ENCODE results near the gene RC3H1. TPM values are rescaled to one million over a fixed set of nuclear protein-coding genes. Genes with fewer than 3 reads are reported as not detected.

The RC3H1 gene
- total and polyA plus RNA-seq, 2 of the 13 experiments (the other 11 are each of a cell fraction or from before 2014, with no cell fraction given) = 11.2 to 19.6 TPM

DNA sequence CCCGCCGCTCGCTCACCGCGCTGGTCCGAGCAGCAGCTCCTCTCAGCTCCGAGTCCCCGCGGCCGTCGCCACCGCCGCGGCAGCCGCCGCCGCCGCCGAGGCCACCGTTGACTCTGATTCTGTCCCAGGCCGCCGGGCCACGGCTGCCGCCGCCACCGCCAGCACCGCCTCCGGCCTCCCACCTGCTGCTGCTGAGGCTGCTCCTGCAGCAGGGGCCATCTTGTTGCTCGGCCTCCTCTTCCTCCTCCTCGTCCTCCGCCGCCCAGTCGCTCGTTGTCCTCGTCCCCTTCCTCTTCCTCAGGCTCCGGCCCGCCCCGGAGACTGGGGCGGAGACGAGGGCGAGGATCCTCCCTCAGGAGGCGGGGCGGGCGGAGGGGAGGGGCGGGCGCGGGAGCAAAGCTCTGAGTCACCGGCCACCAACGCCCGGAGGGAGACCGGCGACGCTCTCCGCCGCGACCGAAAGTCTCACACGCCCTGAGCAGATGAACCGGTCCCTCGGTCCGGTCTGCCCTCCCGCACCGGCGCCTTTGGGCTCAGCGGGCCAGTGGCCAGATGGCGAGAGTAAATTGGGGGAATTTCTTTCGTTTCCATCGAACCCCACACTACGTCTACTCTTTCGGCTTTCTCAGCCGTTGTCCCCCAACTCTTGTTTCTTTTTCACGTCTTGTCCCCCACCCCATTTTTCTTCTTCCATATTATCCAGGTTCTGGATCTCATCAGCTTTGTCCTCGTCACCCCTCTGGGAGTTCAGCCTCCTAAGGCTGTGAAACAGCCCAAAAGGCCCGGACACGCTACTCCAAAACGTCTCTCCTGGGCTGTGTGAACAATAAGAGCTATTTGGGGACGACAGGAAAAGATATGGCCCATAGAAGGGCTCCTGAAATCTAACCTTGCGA is at the start of gene RC3H1 (continued):
- TF ChIP-seq KDM4B (CRISPR knock-in tag; IDR thresholded peaks at IDR 0.05) (peak; percentile 84), ZNF709 (CRISPR knock-in tag; IDR thresholded peaks at IDR 0.05) (peak; percentile 34; the same call in 1 of the 2 replicates), ELF1 (CRISPR knock-in tag; IDR thresholded peaks at IDR 0.05) (peak; percentile 62), BCL6 (CRISPR knock-in tag; IDR thresholded peaks at IDR 0.05) (peak; percentile 35; the same call in 1 of the 2 replicates), ZNF570 (CRISPR knock-in tag; IDR thresholded peaks at IDR 0.05; ENCODE audit: borderline replicate concordance) (no peak), ZNF33A (CRISPR knock-in tag; IDR thresholded peaks at IDR 0.05; ENCODE audit: borderline replicate concordance) (0 out of 2 replicates have a peak, but pooled peaks have one; percentile 37), SMAD3 (CRISPR knock-in tag; IDR thresholded peaks at IDR 0.05) (no peak), ZNF614 (CRISPR knock-in tag; IDR thresholded peaks at IDR 0.05; ENCODE audit: borderline replicate concordance) (peak; percentile 37; the same call in 1 of the 2 replicates), U2AF2 (IDR thresholded peaks at IDR 0.05; ENCODE audit: low read depth, low read length) (no peak), HNRNPUL1 (IDR thresholded peaks at IDR 0.05; ENCODE audit: low read depth, low read length) (no peak)
- TF ChIP-seq, protein P1, sequence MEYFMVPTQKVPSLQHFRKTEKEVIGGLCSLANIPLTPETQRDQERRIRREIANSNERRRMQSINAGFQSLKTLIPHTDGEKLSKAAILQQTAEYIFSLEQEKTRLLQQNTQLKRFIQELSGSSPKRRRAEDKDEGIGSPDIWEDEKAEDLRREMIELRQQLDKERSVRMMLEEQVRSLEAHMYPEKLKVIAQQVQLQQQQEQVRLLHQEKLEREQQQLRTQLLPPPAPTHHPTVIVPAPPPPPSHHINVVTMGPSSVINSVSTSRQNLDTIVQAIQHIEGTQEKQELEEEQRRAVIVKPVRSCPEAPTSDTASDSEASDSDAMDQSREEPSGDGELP (IDR thresholded peaks at IDR 0.05; ENCODE audit: borderline replicate concordance, low read depth) = no peak
- TF ChIP-seq, protein P2, sequence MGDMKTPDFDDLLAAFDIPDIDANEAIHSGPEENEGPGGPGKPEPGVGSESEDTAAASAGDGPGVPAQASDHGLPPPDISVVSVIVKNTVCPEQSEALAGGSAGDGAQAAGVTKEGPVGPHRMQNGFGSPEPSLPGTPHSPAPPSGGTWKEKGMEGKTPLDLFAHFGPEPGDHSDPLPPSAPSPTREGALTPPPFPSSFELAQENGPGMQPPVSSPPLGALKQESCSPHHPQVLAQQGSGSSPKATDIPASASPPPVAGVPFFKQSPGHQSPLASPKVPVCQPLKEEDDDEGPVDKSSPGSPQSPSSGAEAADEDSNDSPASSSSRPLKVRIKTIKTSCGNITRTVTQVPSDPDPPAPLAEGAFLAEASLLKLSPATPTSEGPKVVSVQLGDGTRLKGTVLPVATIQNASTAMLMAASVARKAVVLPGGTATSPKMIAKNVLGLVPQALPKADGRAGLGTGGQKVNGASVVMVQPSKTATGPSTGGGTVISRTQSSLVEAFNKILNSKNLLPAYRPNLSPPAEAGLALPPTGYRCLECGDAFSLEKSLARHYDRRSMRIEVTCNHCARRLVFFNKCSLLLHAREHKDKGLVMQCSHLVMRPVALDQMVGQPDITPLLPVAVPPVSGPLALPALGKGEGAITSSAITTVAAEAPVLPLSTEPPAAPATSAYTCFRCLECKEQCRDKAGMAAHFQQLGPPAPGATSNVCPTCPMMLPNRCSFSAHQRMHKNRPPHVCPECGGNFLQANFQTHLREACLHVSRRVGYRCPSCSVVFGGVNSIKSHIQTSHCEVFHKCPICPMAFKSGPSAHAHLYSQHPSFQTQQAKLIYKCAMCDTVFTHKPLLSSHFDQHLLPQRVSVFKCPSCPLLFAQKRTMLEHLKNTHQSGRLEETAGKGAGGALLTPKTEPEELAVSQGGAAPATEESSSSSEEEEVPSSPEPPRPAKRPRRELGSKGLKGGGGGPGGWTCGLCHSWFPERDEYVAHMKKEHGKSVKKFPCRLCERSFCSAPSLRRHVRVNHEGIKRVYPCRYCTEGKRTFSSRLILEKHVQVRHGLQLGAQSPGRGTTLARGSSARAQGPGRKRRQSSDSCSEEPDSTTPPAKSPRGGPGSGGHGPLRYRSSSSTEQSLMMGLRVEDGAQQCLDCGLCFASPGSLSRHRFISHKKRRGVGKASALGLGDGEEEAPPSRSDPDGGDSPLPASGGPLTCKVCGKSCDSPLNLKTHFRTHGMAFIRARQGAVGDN (CRISPR knock-in tag; IDR thresholded peaks at IDR 0.05) = peak; percentile 77
- TF ChIP-seq, protein P3, sequence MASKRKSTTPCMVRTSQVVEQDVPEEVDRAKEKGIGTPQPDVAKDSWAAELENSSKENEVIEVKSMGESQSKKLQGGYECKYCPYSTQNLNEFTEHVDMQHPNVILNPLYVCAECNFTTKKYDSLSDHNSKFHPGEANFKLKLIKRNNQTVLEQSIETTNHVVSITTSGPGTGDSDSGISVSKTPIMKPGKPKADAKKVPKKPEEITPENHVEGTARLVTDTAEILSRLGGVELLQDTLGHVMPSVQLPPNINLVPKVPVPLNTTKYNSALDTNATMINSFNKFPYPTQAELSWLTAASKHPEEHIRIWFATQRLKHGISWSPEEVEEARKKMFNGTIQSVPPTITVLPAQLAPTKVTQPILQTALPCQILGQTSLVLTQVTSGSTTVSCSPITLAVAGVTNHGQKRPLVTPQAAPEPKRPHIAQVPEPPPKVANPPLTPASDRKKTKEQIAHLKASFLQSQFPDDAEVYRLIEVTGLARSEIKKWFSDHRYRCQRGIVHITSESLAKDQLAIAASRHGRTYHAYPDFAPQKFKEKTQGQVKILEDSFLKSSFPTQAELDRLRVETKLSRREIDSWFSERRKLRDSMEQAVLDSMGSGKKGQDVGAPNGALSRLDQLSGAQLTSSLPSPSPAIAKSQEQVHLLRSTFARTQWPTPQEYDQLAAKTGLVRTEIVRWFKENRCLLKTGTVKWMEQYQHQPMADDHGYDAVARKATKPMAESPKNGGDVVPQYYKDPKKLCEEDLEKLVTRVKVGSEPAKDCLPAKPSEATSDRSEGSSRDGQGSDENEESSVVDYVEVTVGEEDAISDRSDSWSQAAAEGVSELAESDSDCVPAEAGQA (IDR thresholded peaks at IDR 0.05; ENCODE audit: low read depth) = no peak
- TF ChIP-seq, protein P3 (CRISPR knock-in tag; IDR thresholded peaks at IDR 0.05; ENCODE audit: borderline replicate concordance) = 0 out of 2 replicates have a peak, but pooled peaks have one; percentile 25
- TF ChIP-seq, protein P4, sequence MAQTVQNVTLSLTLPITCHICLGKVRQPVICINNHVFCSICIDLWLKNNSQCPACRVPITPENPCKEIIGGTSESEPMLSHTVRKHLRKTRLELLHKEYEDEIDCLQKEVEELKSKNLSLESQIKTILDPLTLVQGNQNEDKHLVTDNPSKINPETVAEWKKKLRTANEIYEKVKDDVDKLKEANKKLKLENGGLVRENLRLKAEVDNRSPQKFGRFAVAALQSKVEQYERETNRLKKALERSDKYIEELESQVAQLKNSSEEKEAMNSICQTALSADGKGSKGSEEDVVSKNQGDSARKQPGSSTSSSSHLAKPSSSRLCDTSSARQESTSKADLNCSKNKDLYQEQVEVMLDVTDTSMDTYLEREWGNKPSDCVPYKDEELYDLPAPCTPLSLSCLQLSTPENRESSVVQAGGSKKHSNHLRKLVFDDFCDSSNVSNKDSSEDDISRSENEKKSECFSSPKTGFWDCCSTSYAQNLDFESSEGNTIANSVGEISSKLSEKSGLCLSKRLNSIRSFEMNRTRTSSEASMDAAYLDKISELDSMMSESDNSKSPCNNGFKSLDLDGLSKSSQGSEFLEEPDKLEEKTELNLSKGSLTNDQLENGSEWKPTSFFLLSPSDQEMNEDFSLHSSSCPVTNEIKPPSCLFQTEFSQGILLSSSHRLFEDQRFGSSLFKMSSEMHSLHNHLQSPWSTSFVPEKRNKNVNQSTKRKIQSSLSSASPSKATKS (CRISPR knock-in tag; IDR thresholded peaks at IDR 0.05) = no peak; the same call in 1 of the 2 replicates

Measured in HepG2 (cell line).